ENCODE results near the gene PARVB.

DNA sequence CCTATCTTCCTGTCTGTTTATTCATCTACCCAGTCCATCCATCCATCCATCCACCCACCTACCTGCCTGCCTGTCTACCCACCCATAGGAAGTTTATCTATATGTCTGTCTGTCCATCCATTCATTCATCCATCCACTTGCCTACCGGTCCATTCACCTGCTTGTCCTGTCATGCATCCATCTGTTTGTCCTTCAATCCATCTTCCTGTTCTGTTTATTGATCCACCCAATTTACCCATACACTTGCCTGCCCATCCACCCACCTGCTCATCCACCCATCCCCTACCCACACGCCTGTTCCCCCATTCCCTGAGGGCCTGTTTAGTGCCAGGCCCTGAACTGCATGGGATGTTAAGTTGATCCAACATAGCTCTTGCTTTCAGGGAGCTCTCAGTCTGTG is 175.1 kb downstream of the PARVB start:
- TF ChIP-seq ZNF514 (tag by site-specific recombination; IDR thresholded peaks at IDR 0.05) (no peak), KLF8 (tag by site-specific recombination; IDR thresholded peaks at IDR 0.05) (no peak), ZNF266 (tag by site-specific recombination; IDR thresholded peaks at IDR 0.05; ENCODE audit: low read depth) (no peak), CTCF (tag by site-specific recombination; IDR thresholded peaks at IDR 0.05) (no peak), BCL11A (tag by site-specific recombination; IDR thresholded peaks at IDR 0.05; ENCODE audit: low read depth) (no peak), ZBTB17 (tag by site-specific recombination; IDR thresholded peaks at IDR 0.05) (no peak), RBAK (tag by site-specific recombination; IDR thresholded peaks at IDR 0.05) (no peak), ZNF335 (tag by site-specific recombination; conservative IDR thresholded peaks at IDR 0.05) (no peak)

All from HEK293 (cell line).